Kidney (tissue), 14 donors: Measurements from ENCODE around the gene TSHB. TPM values are rescaled to one million over a fixed set of nuclear protein-coding genes. Genes with fewer than 3 reads are reported as not detected.

Experiments used
- DNase-seq, 5 donors: peaks; one replicate each; pipeline ENCODE4 v3.0.0-alpha.2; 2013 to 2020
- FAIRE-seq: peaks from 2 replicates; lab custom pipeline; 2012; peaks lifted over from hg19 to GRCh38; lab: Jason Lieb, UNC
- H3K27ac ChIP-seq, 2 donors: one replicate each; pipeline ENCODE4 v1.7.0; 2013; ENCODE audit warnings: low read depth in 2 of 2, low read length in 2 of 2, inconsistent platforms in 1 of 2
- H3K27me3 ChIP-seq: one replicate; pipeline ENCODE4 v1.7.1; 2013; ENCODE audit warnings: low read length, inconsistent platforms; ENCODE audit not compliant: control insufficient read depth, insufficient read depth
- H3K36me3 ChIP-seq, 3 donors: one replicate each; pipeline versions ENCODE4 v1.7.0 to v1.7.1; 2013; ENCODE audit warnings: low read length in 3 of 3, control low read depth in 1 of 3, inconsistent platforms in 1 of 3; ENCODE audit not compliant: insufficient read depth in 3 of 3, control insufficient read depth in 2 of 3
- H3K4me1 ChIP-seq, 3 donors: one replicate each; pipeline versions ENCODE4 v1.7.0 to v1.7.1; 2013; ENCODE audit warnings: low read length in 3 of 3, inconsistent platforms in 1 of 3, low read depth in 1 of 3; ENCODE audit not compliant: control insufficient read depth in 2 of 3, insufficient read depth in 2 of 3
- H3K4me3 ChIP-seq, 3 donors: one replicate each; pipeline versions ENCODE4 v1.7.0 to v1.8.1; 2013; ENCODE audit warnings: low read length in 3 of 3, control low read depth in 1 of 3, inconsistent platforms in 1 of 3
- H3K9ac ChIP-seq, 3 donors: one replicate each; pipeline versions ENCODE4 v1.7.0 to v1.7.1; 2013; ENCODE audit warnings: low read length in 3 of 3, control low read depth in 1 of 3, inconsistent platforms in 1 of 3
- H3K9me3 ChIP-seq, 3 donors: one replicate each; pipeline versions ENCODE4 v1.7.0 to v1.7.1; 2013; ENCODE audit warnings: low read length in 3 of 3, control low read depth in 1 of 3, inconsistent platforms in 1 of 3; ENCODE audit not compliant: control insufficient read depth in 2 of 3, insufficient read depth in 1 of 3
- intact Hi-C: fragments of 100-400 bp; cut with DNase I; formaldehyde crosslinking; loops from one replicate; pipeline ENCODE4 v1.11.1; 2022
- polyA plus RNA-seq: library from polyadenylated mRNA; stranded (reverse); fragments of 350-450 nt; fragmentation: Illumina TruSeq; extraction: RNeasy Lipid Tissue Mini Kit (QIAGEN cat#74804); gene quantifications from one replicate; pipeline ENCODE4 v1.2.3, GENCODE V29; 2014; ENCODE audit warnings: low read depth, low replicate concordance; ENCODE audit not compliant: insufficient read depth
- total RNA-seq: library from RNA; stranded (reverse); fragmentation: NEBNext Ultra II Directional; extraction: Animal tissue kit (Norgen Biotek cat#: 25700); gene quantifications from one replicate; pipeline ENCODE4 v1.2.1, GENCODE V29; 2021
- TF ChIP-seq, protein P1 (sequence below): IDR thresholded peaks from 3 replicates; pipeline ENCODE4 v1.5.1; 2012; ENCODE audit warnings: mild to moderate bottlenecking, moderate library complexity, borderline replicate concordance; ENCODE audit not compliant: insufficient read depth; ENCODE audit errors: extremely low read depth
- donor health status: control.
- donor health status: control.
- donor health status: control.
- donor health status: control.
- donor health status: control.
- donor health status: DM: yes; HTN: yes; CAD: no.
- donor health status: Normal renal cell carcinoma (clear cell type).

The TSHB gene
- total and polyA plus RNA-seq, 2 donors from 2014 or later, result not detected

DNA sequence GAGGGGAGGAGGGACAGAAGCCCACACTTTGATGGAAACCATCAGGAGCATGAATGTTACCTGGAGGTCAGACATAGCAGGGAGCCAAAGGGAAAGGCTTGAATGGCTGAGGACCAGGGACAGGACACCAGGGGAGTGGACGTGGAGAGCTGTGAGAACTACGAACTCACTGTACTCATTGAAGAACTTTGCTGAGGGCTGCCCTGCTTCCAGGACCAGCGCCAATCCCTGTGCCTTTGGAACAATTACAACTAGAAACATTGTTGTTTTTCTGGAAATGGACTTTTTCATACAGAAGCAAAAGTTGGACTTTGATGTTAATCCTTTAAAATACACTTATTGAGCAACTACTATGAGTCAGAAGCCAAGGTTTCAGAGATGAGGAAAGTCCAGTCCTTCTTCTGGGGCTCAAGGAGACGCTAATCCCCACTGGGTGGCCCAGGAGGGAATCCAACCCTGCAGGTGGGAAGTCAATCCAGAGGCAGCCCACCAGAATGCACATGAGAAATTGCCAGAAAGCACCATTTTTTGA, 46.8 kb downstream of the TSHB start:
- FAIRE-seq (no peak), DNase-seq (no peak)
- H3K4me3 ChIP-seq, result no peak overlapping the region
- TF ChIP-seq, protein P1, sequence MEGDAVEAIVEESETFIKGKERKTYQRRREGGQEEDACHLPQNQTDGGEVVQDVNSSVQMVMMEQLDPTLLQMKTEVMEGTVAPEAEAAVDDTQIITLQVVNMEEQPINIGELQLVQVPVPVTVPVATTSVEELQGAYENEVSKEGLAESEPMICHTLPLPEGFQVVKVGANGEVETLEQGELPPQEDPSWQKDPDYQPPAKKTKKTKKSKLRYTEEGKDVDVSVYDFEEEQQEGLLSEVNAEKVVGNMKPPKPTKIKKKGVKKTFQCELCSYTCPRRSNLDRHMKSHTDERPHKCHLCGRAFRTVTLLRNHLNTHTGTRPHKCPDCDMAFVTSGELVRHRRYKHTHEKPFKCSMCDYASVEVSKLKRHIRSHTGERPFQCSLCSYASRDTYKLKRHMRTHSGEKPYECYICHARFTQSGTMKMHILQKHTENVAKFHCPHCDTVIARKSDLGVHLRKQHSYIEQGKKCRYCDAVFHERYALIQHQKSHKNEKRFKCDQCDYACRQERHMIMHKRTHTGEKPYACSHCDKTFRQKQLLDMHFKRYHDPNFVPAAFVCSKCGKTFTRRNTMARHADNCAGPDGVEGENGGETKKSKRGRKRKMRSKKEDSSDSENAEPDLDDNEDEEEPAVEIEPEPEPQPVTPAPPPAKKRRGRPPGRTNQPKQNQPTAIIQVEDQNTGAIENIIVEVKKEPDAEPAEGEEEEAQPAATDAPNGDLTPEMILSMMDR, result no peak
- intact Hi-C loops, result no loop called here
- no peak overlapping the region for H3K9ac ChIP-seq
- no peak overlapping the region for H3K27ac ChIP-seq
- H3K9me3 ChIP-seq, result no peaks in the 10 kb centered on the region
- H3K27me3 ChIP-seq, result no peaks in the 10 kb centered on the region
- no peaks in the 10 kb centered on the region for H3K4me1 ChIP-seq
- H3K36me3 ChIP-seq, result no peaks in the 10 kb centered on the region

DNA sequence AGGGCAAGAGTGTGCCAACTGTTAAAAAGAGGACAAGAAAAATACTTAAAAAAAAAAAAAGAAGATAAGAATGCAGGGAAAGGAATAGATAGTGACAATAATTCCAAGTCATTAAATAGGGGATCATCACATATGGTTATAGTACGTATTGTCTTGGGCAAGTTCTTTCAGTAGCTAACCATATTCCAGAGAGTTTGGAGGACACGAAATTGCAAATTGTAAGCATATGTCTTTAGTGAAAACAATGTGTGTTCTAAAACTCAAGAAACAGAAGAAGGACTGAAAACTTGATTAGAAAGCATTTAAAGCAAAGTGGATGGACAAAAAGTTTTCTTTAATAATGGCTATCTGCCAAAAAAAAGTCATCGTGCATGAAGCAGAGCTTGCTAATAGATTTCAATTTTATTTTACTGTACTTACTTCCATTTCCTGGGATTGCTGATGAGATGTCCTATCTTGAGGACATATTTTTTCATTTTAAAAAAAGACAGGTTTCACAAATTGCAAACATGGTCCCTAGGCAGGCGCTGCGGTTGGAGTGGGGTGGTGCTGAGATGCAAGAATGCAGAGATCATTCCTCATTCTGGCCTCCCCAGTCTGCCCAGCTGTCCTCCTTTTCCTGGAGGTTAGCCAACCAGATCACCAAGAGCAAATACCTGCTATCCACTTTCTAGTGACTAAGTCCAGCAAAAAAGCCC, 47.8 kb downstream of the TSHB start:
- intact Hi-C loops, result no loop called here
- H3K27me3 ChIP-seq, result no peaks in the 10 kb centered on the region
- H3K9me3 ChIP-seq, result no peaks in the 10 kb centered on the region
- no peaks in the 10 kb centered on the region for H3K4me1 ChIP-seq
- H3K27ac ChIP-seq, result no peak overlapping the region
- TF ChIP-seq, protein P1, result no peak
- H3K9ac ChIP-seq, result no peak overlapping the region
- FAIRE-seq, result no peak
- H3K4me3 ChIP-seq, result no peak overlapping the region
- no peak for DNase-seq
- no peaks in the 10 kb centered on the region for H3K36me3 ChIP-seq

DNA sequence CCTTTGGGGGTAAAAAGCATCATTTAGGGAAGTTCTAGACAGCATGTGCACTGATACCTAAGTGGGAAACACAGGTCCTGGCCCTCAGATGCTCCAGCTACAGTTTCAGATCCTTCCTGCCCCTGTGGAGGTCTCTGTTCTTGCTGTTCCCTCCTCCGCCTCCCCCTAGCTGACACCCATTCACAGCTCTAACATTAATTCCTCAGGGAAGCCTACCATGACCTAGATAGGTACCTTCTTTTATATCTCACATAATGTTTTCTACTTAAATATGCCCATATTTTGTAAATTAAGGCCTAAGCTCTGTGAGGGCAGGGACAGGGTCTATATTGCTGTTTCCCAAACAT, 48.3 kb downstream of the TSHB start:
- intact Hi-C loops, result no loop called here
- Histone ChIP-seq H3K4me1 (no peaks in the 10 kb centered on the region), H3K27me3 (no peaks in the 10 kb centered on the region), H3K9me3 (no peaks in the 10 kb centered on the region), H3K4me3 (no peak overlapping the region), H3K36me3 (no peaks in the 10 kb centered on the region), H3K27ac (no peak overlapping the region), H3K9ac (no peak overlapping the region)
- TF ChIP-seq, protein P1, result no peak
- DNase-seq (no peak), FAIRE-seq (no peak)

DNA sequence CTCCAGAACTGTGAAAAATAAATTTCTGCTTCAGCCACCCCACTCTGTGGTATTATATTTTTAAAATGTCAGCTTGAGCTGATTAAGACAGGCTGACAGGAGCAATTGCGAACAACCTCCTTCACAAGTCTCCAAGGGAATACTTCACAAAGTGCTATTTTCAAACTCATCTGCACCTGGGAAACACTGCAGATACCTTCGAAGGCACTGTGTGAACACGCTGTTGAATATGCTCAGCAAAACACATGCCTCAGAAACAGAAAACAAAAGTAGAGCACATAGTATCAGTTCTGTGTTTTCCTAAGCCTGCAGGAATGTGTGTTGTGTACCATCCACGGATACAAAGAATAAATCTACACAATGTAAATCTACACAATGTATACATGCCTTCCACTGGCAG, 49.1 kb downstream of the TSHB start:
- Histone ChIP-seq H3K9ac (no peak overlapping the region), H3K27me3 (no peaks in the 10 kb centered on the region), H3K9me3 (no peaks in the 10 kb centered on the region), H3K36me3 (no peaks in the 10 kb centered on the region), H3K4me3 (no peak overlapping the region), H3K27ac (no peak overlapping the region), H3K4me1 (no peaks in the 10 kb centered on the region)
- TF ChIP-seq, protein P1, result no peak
- FAIRE-seq (no peak), DNase-seq (no peak)
- intact Hi-C loops, result no loop called here
